ENCODE results near the gene UPF3A.
"Not testable (repeated sequence)": the region's sequence is repeated elsewhere in the genome, so short reads cannot be mapped to it uniquely, and the experiment has no call there.

The UPF3A gene

GRCh38 chr13:114304346-114305034 is 23.1 kb downstream of the UPF3A start:
- no peak for DNase-seq (ENCODE audit: low spot score)

GRCh38 chr13:114309086-114309485 is 27.7 kb downstream of the UPF3A start:
- no peak for DNase-seq (ENCODE audit: low spot score)

- no peak for DNase-seq (ENCODE audit: low spot score)
Observed at GRCh38 chr13:114309806-114310410, 28.5 kb downstream of the UPF3A start.

- DNase-seq (ENCODE audit: low spot score): no peak
Observed at GRCh38 chr13:114310956-114311355, 29.6 kb downstream of the UPF3A start.

- no peak for DNase-seq (ENCODE audit: low spot score)
Observed at GRCh38 chr13:114311387-114311786, 30.0 kb downstream of the UPF3A start.

GRCh38 chr13:114311908-114312307 is 30.5 kb downstream of the UPF3A start:
- DNase-seq (ENCODE audit: low spot score): no peak

GRCh38 chr13:114313061-114313860 is 31.9 kb downstream of the UPF3A start:
- no peak for DNase-seq (ENCODE audit: low spot score)

- peak; percentile 99 for DNase-seq (ENCODE audit: low spot score)
Observed at GRCh38 chr13:114314074-114314912, 32.9 kb downstream of the UPF3A start, which contains the start of gene CHAMP1. TSS of gene CHAMP1 (plus strand) at chr13:114314503. CDS start at chr13:114323843, 9,340 bp downstream.

GRCh38 chr13:114315074-114315785 is 33.8 kb downstream of the UPF3A start:
- DNase-seq (ENCODE audit: low spot score): no peak

GRCh38 chr13:114318624-114319023 is 37.2 kb downstream of the UPF3A start:
- DNase-seq (ENCODE audit: low spot score): no peak

- DNase-seq (ENCODE audit: low spot score): no peak
Observed at GRCh38 chr13:114319441-114319913, 38.1 kb downstream of the UPF3A start.

- DNase-seq (ENCODE audit: low spot score): no peak
Observed at GRCh38 chr13:114320065-114320464, 38.7 kb downstream of the UPF3A start.

- DNase-seq (ENCODE audit: low spot score): no peak
Observed at GRCh38 chr13:114321256-114321655, 39.9 kb downstream of the UPF3A start.

- DNase-seq (ENCODE audit: low spot score): no peak
Observed at GRCh38 chr13:114323349-114323748, 41.9 kb downstream of the UPF3A start.

- DNase-seq (ENCODE audit: low spot score): no peak
Observed at GRCh38 chr13:114324334-114324733, 42.9 kb downstream of the UPF3A start.

- no peak for DNase-seq (ENCODE audit: low spot score)
Observed at GRCh38 chr13:114325729-114326128, 44.3 kb downstream of the UPF3A start.

GRCh38 chr13:114328034-114328433 is 46.6 kb downstream of the UPF3A start:
- DNase-seq (ENCODE audit: low spot score): peak; percentile 54

- DNase-seq (ENCODE audit: low spot score): no peak
Observed at GRCh38 chr13:114328595-114328994, 47.2 kb downstream of the UPF3A start.

GRCh38 chr13:114330086-114330485 is 48.7 kb downstream of the UPF3A start:
- DNase-seq (ENCODE audit: low spot score): no peak

GRCh38 chr13:114333881-114334280 is 52.5 kb downstream of the UPF3A start:
- not testable (repeated sequence) for DNase-seq (ENCODE audit: low spot score)
